Measurements from ENCODE around the gene ATP12A. TPM values are rescaled to one million over a fixed set of nuclear protein-coding genes. Genes with fewer than 3 reads are reported as not detected.
"Not testable (repeated sequence)": the region's sequence is repeated elsewhere in the genome, so short reads cannot be mapped to it uniquely, and the experiment has no call there.

ATP12A gene
- total RNA-seq, 1 donor from 2014 or later = not detected

DNA sequence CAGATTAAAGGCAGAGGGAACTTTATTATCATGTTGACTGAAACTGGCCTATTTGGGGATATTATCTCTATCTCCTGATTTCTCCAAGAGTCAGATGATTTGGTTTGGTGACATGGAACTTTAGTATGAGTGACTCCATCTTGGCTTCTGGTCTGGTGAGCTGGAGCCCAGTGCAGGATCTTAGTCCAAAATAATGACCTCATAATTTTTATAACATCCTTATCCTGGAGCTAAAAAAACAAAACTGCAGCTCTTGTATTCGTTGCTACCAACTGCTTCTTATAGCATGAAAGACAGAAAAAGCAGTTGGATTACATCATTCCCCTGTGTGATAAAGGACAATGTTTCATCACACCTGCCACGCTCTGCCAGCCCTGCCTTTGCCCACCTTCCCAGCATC lies 44.5 kb downstream of the ATP12A start:
- no peak for DNase-seq (ENCODE audit: extremely low read depth, low read depth, low spot score)

DNA sequence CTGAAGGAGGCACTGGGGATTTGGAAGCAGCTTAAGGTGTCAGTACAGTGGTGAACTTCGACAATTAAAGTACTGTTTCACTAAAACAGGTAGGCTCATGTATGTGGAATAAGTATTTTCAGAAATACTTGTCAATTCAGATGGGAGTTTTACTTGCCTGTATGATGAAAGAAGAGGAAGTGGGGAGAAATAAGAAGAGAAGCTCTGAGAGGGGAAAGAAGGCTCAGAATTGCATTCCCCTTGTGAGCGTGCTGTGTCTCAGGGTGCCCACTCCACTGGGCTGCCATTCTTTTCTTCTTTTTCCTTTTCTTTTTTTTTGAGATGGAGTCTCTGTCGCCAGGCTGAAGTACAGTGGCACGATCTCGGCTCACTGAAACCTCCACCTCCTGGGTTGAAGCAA lies 45.2 kb downstream of the ATP12A start:
- DNase-seq (ENCODE audit: extremely low read depth, low read depth, low spot score) = no peak

DNA sequence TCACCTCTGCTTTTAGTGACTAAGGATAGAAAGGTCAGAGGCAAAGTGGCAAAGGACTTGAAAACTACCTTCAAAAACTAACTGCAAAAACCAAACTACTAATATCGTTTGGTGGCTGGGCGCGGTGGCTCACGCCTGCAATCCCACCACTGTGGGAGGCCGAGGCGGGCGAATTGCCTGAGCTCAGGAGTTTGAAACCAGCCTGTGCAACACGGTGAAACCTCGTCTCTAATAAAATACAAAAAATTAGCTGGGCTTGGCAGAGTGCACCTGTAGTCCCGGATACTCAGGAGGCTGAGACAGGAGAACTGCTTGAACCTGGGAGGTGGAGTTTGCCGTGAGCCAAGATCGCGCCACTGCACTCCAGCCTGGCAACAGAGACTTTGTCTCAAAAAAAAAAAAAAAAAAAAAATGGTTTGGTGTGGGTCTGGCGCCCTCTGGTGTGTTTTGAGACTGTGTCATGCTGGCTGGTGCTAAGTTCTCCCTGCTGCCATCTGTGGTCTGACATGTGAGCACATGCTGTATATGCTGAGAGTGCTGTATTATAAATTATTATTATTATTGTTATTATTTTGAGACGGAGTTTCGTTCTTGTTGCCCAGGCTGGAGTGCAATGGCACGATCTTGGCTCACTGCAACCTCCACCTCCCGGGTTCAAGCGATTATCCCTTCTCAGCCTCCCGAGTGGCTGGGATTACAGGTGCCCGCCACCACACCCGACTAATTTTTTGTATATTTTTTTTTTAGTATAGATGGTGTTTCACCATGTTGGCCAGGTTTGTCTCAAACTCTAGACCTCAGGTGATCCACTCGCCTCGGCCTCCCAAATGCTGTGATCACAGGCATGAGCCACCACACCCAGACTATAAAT lies 47.8 kb downstream of the ATP12A start:
- DNase-seq (ENCODE audit: extremely low read depth, low read depth, low spot score) = peak; percentile 55

DNA sequence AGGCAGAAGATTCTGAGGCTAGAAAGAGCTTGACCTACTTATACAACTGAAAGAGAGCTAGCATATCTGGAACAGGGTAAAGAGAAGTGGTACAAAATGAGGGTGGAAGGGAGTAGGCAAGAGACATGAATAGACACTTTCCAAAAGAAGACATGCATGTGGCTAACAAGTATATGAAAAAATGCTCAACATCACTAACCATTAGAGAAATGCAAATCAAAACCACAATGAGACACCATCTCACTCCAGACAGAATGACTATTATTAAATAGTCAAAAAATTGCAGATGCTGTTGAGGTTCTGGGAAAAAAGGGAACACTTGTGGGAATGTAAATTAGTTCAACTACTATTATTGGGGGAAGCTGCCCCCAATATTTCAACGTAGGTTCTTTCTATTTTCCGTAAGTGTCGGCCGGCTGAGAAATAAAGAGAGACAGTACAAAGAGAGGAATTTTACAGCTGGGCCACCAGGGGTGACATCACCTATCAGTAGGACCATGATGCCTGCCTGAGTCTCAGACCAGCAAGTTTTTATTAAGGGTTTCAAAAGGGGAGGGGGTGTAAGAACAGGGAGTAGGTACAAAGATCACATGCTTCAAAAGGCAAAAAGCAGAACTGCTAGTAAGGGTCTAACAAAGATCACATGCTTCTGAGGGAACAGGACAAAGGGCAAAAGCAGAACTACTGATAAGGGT lies 50.8 kb downstream of the ATP12A start:
- DNase-seq (ENCODE audit: extremely low read depth, low read depth, low spot score) = not testable (repeated sequence)

DNA sequence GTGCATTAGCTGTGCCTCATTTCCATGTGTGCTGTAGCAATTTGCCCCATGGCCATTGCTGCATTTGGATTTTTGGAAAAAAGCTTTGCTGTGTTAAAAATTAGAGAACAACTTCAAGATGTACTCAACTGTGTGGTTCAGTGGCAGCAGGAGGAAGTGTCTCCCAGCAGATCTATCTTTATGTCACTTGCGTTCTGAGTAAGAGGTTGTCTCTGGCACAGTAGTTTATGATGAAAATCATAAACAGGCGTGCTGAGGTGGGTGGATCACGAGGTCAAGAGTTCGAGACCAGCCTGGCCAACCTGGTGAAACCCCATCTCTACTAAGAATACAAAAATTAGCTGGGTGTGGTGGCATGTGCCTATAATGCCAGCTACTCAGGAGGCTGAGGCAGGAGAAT lies 54.7 kb downstream of the ATP12A start:
- DNase-seq (ENCODE audit: extremely low read depth, low read depth, low spot score) = no peak

DNA sequence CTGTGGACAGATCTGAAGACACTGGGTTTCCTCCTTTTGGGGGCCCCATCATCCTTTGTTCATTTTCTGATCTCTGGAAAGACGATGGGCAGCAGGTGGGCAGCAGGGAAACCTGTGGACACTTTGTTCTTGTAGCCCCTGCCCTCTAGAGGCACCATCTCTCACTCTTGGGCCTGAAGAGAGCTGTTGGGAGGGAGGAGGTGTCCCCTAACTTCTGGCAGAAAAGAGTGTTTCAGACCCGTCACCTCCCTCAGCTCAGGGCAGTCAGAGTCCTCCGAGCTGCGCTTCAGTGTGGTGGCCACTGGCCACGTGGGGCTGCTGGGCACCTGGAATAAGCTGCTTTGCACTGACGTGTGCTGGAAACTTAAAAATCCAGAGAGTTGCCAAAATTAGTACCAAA lies 56.8 kb downstream of the ATP12A start:
- DNase-seq (ENCODE audit: extremely low read depth, low read depth, low spot score) = no peak

DNA sequence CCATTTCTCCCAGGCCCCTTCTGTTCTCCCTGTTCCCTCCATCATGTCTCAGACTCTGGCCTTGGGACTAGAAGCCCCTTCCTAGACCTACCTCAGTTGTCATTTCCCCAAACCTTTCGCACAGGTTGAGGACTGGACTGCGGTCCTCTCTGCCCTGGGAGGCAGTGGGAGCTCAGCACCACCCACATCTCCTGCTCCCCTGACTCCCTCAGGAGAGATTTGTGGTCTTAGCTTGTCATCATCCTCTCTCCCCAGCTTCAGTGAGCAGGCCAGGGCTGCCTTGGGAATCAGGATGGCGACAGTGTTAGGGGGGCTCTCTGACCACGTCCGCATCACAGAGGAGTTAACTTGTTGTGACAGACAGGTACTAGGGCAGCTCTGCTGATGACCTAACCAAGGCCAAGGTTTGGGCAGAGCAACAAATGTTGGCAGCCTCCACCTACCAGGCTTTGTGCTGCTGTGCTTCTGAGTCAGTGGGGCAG lies 58.2 kb downstream of the ATP12A start:
- no peak for DNase-seq (ENCODE audit: extremely low read depth, low read depth, low spot score)

DNA sequence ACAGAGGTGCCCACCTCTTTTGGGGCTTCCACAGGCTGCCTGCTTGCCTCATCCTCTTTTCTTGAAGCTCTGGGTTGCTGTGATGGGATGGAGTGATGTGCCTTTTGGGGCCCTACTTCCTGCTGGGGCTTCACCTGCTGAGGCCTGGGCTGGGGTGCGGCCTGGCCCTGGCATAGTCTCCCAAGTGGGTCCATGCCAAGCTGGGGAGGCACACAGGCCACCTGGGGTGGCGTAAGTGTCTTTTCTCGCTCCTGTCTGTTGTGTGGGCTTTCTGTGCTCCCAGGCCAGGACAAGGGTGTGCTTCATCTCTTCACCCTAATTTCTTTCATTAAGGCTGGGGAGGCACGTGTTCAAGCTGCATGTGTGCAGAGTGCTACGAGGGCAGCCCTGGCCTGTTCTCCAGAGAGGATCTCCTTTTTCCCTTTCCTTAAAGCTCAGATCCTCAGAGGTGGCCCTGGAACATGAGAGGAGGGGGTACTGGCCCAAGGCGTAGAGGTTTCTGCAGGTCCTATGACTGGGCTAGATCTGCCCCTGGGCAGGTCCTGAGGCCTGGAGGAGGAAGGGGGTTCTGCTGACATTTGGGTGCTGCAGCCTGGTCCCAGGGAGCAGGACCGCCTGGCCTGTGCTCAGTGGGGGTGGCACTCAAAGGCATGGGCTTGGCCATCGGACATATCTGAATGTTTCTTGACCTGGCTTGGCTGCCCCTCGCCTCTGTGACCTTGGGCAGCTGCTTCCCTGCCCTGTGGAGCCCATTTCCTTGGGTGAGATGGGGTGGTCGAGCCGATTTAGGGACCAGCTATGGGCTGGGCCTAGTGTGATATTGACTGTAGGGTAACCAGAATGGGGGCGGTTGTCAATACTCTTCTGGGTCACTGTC lies 60.0 kb downstream of the ATP12A start:
- no peak for DNase-seq (ENCODE audit: extremely low read depth, low read depth, low spot score)

DNA sequence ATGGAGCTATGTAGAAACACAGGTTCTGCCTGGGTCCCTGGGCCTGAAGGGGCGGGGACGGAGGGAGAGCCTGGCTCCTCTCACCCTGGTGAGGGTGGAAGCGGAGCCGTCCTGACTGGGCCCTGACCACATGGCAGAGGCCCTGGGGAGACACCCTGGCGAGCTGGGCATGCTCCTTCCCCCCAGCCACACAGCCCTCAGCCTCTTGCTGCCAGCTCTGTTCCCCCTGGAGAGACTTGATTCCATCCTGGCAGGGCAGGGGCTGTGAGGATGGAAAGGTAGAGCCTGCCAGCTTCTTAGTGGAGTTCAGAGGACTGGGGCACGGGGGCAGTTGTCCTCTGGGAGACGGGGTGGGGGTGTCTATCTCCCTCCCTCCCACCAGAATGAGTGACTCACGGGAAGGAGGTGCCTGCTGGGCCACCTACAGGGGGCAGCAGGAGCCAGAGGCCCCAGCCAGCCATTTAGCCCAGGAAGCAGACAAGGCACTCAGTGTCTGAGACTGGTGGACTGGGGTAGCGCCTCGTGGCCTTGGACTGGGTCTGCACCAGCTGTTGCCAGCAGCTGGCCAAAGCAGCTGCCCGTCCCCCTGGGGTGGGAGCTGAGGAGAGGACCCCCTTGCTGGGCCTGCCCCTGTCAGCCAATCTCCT lies 60.9 kb downstream of the ATP12A start:
- no peak for DNase-seq (ENCODE audit: extremely low read depth, low read depth, low spot score)

DNA sequence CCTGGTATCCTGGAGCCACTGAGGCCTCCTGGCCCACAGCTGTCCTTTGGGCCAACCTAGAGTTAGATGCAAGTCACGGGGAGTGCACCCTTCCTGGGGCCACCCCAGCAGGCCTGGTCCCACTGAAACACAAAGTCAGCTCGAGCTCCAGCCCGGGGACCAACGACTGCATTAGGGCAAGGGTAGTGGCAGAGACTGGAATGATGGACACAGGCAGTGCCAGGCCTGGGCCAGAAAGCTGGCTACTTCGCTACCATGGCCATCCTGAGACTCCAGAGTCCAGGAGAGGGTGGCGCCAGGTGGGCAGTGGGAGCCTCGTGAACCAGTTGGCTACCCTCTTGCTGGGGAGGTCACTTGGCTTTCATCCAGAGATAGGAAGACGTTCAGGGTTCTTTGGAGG lies 61.6 kb downstream of the ATP12A start:
- DNase-seq (ENCODE audit: extremely low read depth, low read depth, low spot score) = no peak

DNA sequence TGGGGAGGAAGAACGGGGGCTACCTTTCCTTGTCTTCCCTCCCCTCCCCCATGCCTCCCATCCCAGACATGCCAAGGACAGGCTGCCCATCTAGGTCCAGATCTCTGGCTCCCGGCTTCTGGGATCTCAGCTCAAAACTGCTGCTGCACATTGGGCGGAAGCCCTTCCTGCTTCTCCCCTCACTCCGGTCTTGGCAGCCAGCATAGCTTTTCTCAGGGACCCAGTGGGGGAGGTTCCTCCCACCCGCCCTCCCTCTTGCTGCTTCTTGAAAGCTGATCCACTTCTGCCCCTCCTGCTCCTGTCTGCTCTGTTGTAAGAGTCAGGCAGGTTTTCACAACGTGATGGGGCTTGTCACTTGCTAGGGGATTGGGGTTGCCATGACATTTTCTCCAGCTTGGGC lies 62.1 kb downstream of the ATP12A start:
- no peak for DNase-seq (ENCODE audit: extremely low read depth, low read depth, low spot score)

DNA sequence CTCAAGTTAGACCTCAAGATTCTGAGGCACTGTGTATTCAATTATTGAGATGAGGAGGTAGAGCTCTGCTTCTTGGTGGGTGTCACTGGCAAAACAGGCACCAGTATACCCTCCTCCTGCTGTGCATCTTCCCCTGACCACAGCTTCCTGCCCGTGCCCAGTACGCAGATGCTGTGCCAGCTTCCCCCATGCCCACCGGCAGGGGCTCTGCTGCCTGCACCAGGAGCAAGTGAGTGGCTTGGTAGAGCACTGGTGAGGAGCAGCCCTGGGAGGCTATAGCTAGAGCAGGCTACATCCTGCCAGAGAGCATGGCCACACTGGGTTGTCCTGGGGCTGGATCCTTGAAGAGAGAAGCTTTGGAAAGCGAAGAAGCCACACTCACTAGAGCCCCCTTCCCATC lies 62.8 kb downstream of the ATP12A start:
- no peak for DNase-seq (ENCODE audit: extremely low read depth, low read depth, low spot score)

DNA sequence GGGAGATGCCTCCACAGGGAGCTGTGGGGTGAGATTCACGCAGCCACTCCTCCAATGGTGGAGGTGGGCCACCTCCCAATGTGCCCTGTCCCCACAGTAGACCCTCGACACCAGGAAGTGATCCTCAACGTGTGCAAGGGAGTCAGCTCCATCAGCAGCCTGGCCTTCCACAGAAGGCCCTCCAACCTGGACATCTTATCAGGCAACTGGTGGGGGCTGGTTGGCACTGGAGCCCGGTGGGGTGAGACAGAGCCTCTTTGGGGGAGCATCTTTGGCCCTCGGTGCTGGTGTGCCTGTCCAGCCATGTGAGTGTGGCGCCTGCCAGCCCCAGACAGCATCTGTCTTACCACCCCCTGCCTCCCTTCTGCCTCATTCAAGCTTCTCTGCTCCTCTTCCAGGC lies 64.0 kb downstream of the ATP12A start:
- no peak for DNase-seq (ENCODE audit: extremely low read depth, low read depth, low spot score)

DNA sequence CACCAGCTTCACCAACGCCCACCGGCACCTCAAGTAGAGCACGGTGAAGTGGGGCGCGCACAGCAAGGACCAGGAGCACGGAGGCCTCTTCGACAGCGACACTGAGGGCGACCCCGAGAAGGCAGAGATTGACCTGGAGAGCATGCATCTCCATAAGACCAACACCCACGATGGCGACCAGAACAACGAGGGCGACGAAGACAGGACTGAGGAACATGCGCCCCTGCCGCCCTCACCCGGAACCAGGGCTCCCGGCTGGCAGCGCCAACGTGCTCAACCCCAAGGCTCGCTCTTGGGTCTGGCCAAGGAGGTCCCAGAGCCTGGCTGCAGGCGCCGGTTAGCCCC lies 65.3 kb downstream of the ATP12A start:
- DNase-seq (ENCODE audit: extremely low read depth, low read depth, low spot score) = no peak

DNA sequence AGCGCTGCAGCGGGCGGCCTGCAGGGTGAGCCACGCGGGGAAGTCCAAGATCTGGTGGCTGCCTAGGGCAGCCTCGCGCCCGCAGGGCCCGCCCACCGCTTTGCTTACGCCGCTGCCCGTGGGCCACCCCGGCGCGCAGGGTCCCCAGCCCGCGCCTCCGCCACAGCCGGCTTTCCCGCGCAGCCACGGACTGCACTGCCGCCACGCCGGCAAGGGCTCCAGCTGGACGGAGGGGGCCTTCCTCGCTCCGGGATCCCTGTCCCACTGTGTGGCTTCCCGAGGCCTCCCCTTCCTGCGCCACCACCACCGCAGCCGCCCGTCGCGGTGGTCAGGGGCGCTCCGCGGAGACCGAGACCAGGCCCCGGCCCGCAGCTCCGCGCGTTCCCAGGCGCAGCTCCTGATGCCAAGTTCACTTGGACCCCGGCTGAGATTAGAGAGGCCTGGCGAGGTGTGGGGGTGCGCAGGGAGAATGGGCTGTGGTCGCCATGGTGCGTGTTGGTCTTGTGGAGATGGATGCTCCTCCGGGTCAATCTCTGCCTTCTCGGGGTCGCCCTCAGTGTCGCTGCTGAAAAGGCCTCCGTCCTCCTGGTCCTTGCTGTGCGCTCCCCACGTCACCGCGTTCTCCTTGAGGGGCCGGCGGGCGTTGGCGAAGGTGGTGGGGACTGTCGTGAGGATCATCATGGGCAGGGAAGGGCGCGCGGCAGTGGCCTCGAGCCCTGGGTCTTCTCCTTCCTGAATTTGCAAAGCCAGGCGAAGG lies 65.8 kb downstream of the ATP12A start:
- DNase-seq (ENCODE audit: extremely low read depth, low read depth, low spot score) = no peak

DNA sequence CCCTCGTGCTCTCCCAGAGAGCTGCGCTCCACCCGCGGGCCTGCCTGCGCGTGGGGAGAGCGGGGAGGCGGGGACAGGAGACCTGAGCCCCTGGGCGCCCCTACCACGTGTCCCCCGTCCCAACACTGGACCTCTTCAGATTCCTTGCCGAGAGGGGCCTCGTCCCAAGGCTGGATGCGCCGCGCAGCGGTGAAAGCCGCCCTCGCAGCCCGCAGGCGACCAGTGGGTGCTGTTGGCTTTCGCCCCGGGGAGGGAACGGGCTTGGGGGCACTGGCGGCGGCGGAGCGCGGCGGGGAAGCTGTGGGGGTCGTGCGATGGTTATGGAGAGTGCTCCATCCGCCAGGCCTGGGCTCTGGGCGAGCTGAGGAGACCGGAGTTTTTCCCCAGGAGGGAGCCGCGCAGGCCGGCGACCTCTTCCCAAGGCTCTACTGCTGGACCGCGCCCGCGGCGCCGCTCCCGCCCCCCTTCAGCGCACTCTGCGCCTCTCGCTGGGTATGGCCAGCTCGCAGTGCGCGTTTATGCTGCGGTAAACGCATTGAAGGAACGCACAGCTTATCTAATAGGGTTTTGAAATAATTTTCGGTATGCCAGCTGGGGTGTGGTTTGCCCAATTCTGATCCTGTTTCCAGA lies 66.5 kb downstream of the ATP12A start:
- no peak for DNase-seq (ENCODE audit: extremely low read depth, low read depth, low spot score)

DNA sequence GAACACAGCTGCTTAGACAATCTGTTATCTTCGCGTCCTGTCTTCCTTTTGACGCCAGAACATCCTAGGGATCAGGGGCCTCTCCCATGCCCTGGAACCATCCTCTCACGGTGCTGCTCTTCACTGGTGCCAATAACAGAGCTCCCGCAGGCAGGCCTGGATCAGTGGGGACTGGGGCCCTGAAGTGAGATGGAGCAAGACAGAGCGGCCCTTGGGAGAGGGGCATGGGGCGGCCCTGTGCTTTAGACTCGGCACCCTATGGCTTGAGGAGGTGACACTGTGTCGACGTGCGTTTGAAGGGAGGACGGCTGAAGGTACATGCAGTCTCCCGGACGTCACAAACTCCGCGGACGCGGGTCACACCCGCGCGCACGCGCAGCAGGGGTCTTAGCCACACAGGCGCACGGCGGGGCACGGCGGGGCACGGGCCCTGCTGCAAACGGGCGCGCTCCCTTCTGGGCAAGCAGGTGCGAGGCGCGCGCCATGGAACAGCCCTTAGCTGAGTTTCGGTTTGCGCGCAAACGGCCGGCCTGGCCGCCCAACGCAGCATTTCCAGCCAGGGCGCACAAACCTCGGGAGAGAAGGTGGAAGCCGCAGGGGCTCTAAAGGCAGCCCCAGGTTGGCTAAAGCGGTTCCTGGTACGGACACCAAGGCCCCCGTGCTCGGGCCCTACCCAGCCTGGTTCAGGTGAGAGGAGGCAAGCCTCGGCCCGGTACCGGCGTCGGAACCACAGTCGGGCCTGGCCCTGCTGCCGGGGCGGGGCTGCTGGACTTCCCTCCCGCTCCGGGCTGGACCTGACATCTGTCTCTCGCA lies 67.2 kb downstream of the ATP12A start:
- no peak for DNase-seq (ENCODE audit: extremely low read depth, low read depth, low spot score)

DNA sequence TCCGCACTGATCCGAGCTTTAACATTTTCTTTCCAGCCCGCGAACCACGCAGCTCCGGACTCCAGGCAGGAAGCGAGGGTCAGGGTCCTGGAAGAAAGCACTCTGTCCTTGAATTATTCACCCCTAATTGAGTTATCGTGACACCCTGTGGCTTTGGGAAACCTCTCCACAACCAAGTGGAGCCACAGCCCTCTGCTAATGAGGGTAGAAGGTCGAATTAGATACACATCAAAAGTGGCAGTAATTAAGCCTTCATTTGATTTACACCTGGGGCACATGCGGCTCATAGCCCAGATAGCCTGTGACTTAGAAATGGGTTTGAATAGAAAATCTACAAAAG lies 67.8 kb downstream of the ATP12A start:
- no peak for DNase-seq (ENCODE audit: extremely low read depth, low read depth, low spot score)

DNA sequence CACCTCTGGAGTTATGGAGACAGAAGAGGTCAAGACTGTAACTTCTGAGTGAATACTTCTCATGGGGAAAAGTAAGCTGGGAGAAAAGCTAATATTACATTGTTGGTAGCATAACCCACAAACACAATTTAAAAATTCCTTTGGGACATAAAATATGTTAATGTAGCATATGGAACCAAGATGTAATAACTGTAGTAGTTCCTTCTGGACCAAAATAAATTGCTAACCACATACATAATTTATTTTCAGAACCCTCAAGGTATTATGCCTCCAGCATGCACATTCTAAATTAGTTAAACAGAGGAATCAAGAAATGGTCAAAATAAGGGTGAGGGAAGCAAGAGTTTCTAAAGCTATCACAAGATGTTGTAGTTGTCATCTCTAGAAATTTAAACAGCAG lies 79.0 kb downstream of the ATP12A start:
- no peak for DNase-seq (ENCODE audit: extremely low read depth, low read depth, low spot score)
